H9 (cell line): ENCODE measurements around the gene LRP1B. TPM values are rescaled to one million over a fixed set of nuclear protein-coding genes. Genes with fewer than 3 reads are reported as not detected.

Experiments used
- DNase-seq: peaks from one replicate; pipeline ENCODE4 v3.0.0-alpha.2; 2017
- H2AFZ ChIP-seq: one replicate; pipeline ENCODE4 v1.6.1; 2013; ENCODE audit warnings: mild to moderate bottlenecking, low read length, control low read depth, moderate library complexity
- H2AK5ac ChIP-seq: 2 replicates; pipeline ENCODE4 v1.6.1; 2013; ENCODE audit warnings: low read length, control low read depth, mixed read lengths; ENCODE audit not compliant: insufficient read length
- H2BK120ac ChIP-seq: one replicate; pipeline ENCODE4 v1.6.1; 2013; ENCODE audit warnings: low read depth, mild to moderate bottlenecking, low read length, control low read depth, inconsistent platforms; ENCODE audit not compliant: poor library complexity, severe bottlenecking
- H2BK12ac ChIP-seq: 2 replicates; pipeline ENCODE4 v1.6.1; 2013; ENCODE audit warnings: low read length, control low read depth, mixed read lengths, low read depth; ENCODE audit not compliant: insufficient read length
- H2BK15ac ChIP-seq: 2 replicates; pipeline ENCODE4 v1.6.1; 2013; ENCODE audit warnings: low read depth, low read length, control low read depth
- H2BK20ac ChIP-seq: one replicate; pipeline ENCODE4 v1.6.1; 2013; ENCODE audit warnings: low read depth, mild to moderate bottlenecking, low read length, control low read depth, inconsistent platforms; ENCODE audit not compliant: poor library complexity, severe bottlenecking
- H2BK5ac ChIP-seq: 2 replicates; pipeline ENCODE4 v1.6.1; 2013; ENCODE audit warnings: low read length, control low read depth, mixed read lengths; ENCODE audit not compliant: insufficient read length
- H3K14ac ChIP-seq: 2 replicates; pipeline ENCODE4 v1.6.1; 2013; ENCODE audit warnings: low read length, control low read depth; ENCODE audit not compliant: insufficient read depth
- H3K18ac ChIP-seq: 2 replicates; pipeline ENCODE4 v1.6.1; 2013; ENCODE audit warnings: low read depth, mild to moderate bottlenecking, mixed read lengths, low read length, control low read depth; ENCODE audit not compliant: insufficient read length
- H3K23ac ChIP-seq: 2 replicates; pipeline ENCODE4 v1.6.1; 2013; ENCODE audit warnings: low read length, control low read depth, mixed read lengths, low read depth; ENCODE audit not compliant: insufficient read length
- H3K23me2 ChIP-seq: 2 replicates; pipeline ENCODE4 v1.6.1; 2013; ENCODE audit warnings: low read depth, mild to moderate bottlenecking, mixed read lengths, low read length, control low read depth; ENCODE audit not compliant: insufficient read length, poor library complexity, severe bottlenecking
- H3K27ac ChIP-seq: 2 replicates; pipeline ENCODE4 v1.5.1; 2013; ENCODE audit warnings: low read length, control low read depth, mixed read lengths, low read depth; ENCODE audit not compliant: insufficient read length
- H3K27me3 ChIP-seq: 2 replicates; pipeline ENCODE4 v1.6.1; 2013; ENCODE audit warnings: low read length, control low read depth, inconsistent platforms; ENCODE audit not compliant: insufficient read depth
- H3K4ac ChIP-seq: 2 replicates; pipeline ENCODE4 v1.6.1; 2013; ENCODE audit warnings: low read depth, mild to moderate bottlenecking, control low read depth, inconsistent platforms, low read length, moderate library complexity
- H3K4me1 ChIP-seq: 2 replicates; pipeline ENCODE4 v1.6.1; 2013; ENCODE audit warnings: low read length, control low read depth, inconsistent platforms; ENCODE audit not compliant: insufficient read depth
- H3K4me2 ChIP-seq: 2 replicates; pipeline ENCODE4 v1.6.1; 2013; ENCODE audit warnings: low read length, control low read depth, mixed read lengths; ENCODE audit not compliant: insufficient read length, insufficient read depth
- H3K56ac ChIP-seq: 2 replicates; pipeline ENCODE4 v1.6.1; 2013; ENCODE audit warnings: low read depth, mild to moderate bottlenecking, mixed read lengths, low read length, control low read depth; ENCODE audit not compliant: insufficient read length
- H3K79me1 ChIP-seq: 2 replicates; pipeline ENCODE4 v1.6.1; 2013; ENCODE audit warnings: low read depth, mild to moderate bottlenecking, moderate library complexity, low read length, control low read depth, inconsistent platforms; ENCODE audit not compliant: insufficient read depth, poor library complexity, severe bottlenecking
- H3K79me2 ChIP-seq: 2 replicates; pipeline ENCODE4 v1.6.1; 2013; ENCODE audit warnings: low read length, control low read depth, inconsistent platforms; ENCODE audit not compliant: insufficient read depth
- H3K9ac ChIP-seq: 2 replicates; pipeline ENCODE4 v1.6.1; 2013; ENCODE audit warnings: low read length, control low read depth, mixed read lengths; ENCODE audit not compliant: insufficient read length; ENCODE audit errors: extremely low read depth
- H3K9me3 ChIP-seq: one replicate; pipeline ENCODE4 v1.6.1; 2013; ENCODE audit warnings: low read depth, low read length, inconsistent platforms; ENCODE audit not compliant: control insufficient read depth
- H3T11ph ChIP-seq: one replicate; pipeline ENCODE4 v1.6.1; 2013; ENCODE audit warnings: mild to moderate bottlenecking, low read length, control low read depth, inconsistent platforms
- H4K20me1 ChIP-seq: one replicate; pipeline ENCODE4 v1.6.1; 2013; ENCODE audit not compliant: control insufficient read depth, insufficient read length, insufficient read depth
- H4K5ac ChIP-seq: 2 replicates; pipeline ENCODE4 v1.6.1; 2013; ENCODE audit warnings: low read depth, mild to moderate bottlenecking, mixed read lengths, low read length, control low read depth; ENCODE audit not compliant: insufficient read length
- H4K8ac ChIP-seq: replicated peaks from 2 replicates; pipeline ENCODE4 v1.6.1; 2013; ENCODE audit warnings: low read length, control low read depth, mixed read lengths, low read depth; ENCODE audit not compliant: insufficient read length
- H4K91ac ChIP-seq: 2 replicates; pipeline ENCODE4 v1.6.1; 2013; ENCODE audit warnings: low read depth, mild to moderate bottlenecking, moderate library complexity, mixed read lengths, low read length, control low read depth; ENCODE audit not compliant: insufficient read length
- H3K27ac Mint-ChIP-seq, 3 experiments: 2 replicates in 2 of 3; 3 replicates in 1 of 3; pipeline ENCODE4 v1.8.0; 2020 to 2021; ENCODE audit warnings: mixed read lengths in 3 of 3, mild to moderate bottlenecking in 1 of 3, moderate library complexity in 1 of 3
- H3K27me3 Mint-ChIP-seq: 2 replicates; pipeline ENCODE4 v1.8.0; 2021; ENCODE audit warnings: low read depth, mild to moderate bottlenecking, moderate library complexity, mixed read lengths
- H3K36me3 Mint-ChIP-seq, 3 experiments: 2 replicates in 2 of 3; 3 replicates in 1 of 3; pipeline ENCODE4 v1.8.0; 2020 to 2021; ENCODE audit warnings: low read depth in 3 of 3, mixed read lengths in 3 of 3; ENCODE audit not compliant: insufficient read depth in 1 of 3
- H3K4me1 Mint-ChIP-seq, 2 experiments: 2 replicates each; pipeline ENCODE4 v1.8.0; 2020; ENCODE audit warnings: mixed read lengths in 2 of 2
- H3K4me3 Mint-ChIP-seq, 2 experiments: 2 replicates in 1 of 2; 3 replicates in 1 of 2; pipeline ENCODE4 v1.8.0; 2020 to 2021; ENCODE audit warnings: mild to moderate bottlenecking in 2 of 2, mixed read lengths in 2 of 2, moderate library complexity in 1 of 2
- H3K9me3 Mint-ChIP-seq, 2 experiments: 2 replicates in 1 of 2; 3 replicates in 1 of 2; pipeline ENCODE4 v1.8.0; 2020; ENCODE audit warnings: mild to moderate bottlenecking in 2 of 2, mixed read lengths in 2 of 2, moderate library complexity in 1 of 2
- WGBS: extraction: QIAGEN DNeasy Blood & Tissue Kit; methylation state at CpG from one replicate; pipeline ENCODE4 v1.1.7; 2013; ENCODE audit warnings: missing lambda C conversion rate, low lambda C conversion rate, mixed read lengths; ENCODE audit not compliant: insufficient read length; ENCODE audit errors: extremely low coverage; 5-methylcytosine and 5-hydroxymethylcytosine counted together
- total RNA-seq: library from RNA; stranded (reverse); gene quantifications from 2 replicates; pipeline ENCODE4 v1.2.1, GENCODE V29; 2021
- TF ChIP-seq, protein P1 (sequence below): fragments of 200-600 bp; sonication (generic); conservative IDR thresholded peaks from 3 replicates; pipeline ENCODE4 v1.8.0; 2021; ENCODE audit warnings: antibody characterized with exemption, mild to moderate bottlenecking

LRP1B gene
- total RNA-seq, 1 experiment from 2014 or later = not detected

DNA sequence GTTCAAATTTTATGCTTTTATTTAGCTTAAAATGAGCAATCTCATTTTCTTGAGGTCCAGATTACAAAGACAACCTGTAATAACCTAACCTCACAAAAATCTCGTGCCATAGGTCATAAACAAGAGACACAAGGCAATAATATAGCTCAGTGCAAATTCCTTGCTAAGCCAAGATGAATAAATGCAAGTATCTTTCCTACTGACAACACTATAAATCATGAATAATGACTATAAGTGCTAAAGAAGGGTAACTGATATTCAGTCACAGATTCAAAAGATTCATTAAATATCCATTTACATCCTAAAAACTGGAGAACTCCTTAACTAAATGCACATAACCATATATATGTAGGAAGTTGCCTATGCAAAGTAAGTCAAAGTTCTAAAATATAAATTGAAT lies 1641.6 kb downstream of the LRP1B start:
- no CpG with 5 or more reads among the region's 1 CpG for WGBS
- no peak overlapping the region for H3K27ac Mint-ChIP-seq

More for the DNA sequence above, 1641.6 kb downstream of the LRP1B start:
- Histone ChIP-seq H3K4ac (no peak overlapping the region), H3K9ac (no peak overlapping the region), H3K56ac (no peak overlapping the region), H3K18ac (no peak overlapping the region), H3K79me1 (no peaks in the 10 kb centered on the region), H2BK120ac (no peak overlapping the region), H3K4me1 (no peaks in the 10 kb centered on the region), H3K4me2 (no peak overlapping the region), H4K5ac (no peak overlapping the region), H2BK20ac (no peak overlapping the region), H3K9me3 (no peaks in the 10 kb centered on the region), H3K79me2 (no peaks in the 10 kb centered on the region), H2BK15ac (no peak overlapping the region), H4K91ac (no peak overlapping the region), H4K8ac (no peak overlapping the region), H2BK12ac (no peak overlapping the region), H3T11ph (no peak overlapping the region), H3K14ac (no peak overlapping the region), H2AFZ (no peak overlapping the region), H2AK5ac (no peak overlapping the region), H3K27ac (no peak overlapping the region), H2BK5ac (no peak overlapping the region), H4K20me1 (no peaks in the 10 kb centered on the region), H3K23me2 (no peaks in the 10 kb centered on the region), H3K27me3 (no peaks in the 10 kb centered on the region), H3K23ac (no peak overlapping the region)
- Mint-ChIP-seq H3K4me1 (no peaks in the 10 kb centered on the region; a peak in 1 of 4 replicates), H3K36me3 (no peaks in the 10 kb centered on the region), H3K27me3 (no peaks in the 10 kb centered on the region), H3K9me3 (no peaks in the 10 kb centered on the region), H3K4me3 (no peak overlapping the region)
- TF ChIP-seq, protein P1, sequence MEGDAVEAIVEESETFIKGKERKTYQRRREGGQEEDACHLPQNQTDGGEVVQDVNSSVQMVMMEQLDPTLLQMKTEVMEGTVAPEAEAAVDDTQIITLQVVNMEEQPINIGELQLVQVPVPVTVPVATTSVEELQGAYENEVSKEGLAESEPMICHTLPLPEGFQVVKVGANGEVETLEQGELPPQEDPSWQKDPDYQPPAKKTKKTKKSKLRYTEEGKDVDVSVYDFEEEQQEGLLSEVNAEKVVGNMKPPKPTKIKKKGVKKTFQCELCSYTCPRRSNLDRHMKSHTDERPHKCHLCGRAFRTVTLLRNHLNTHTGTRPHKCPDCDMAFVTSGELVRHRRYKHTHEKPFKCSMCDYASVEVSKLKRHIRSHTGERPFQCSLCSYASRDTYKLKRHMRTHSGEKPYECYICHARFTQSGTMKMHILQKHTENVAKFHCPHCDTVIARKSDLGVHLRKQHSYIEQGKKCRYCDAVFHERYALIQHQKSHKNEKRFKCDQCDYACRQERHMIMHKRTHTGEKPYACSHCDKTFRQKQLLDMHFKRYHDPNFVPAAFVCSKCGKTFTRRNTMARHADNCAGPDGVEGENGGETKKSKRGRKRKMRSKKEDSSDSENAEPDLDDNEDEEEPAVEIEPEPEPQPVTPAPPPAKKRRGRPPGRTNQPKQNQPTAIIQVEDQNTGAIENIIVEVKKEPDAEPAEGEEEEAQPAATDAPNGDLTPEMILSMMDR = no peak
- DNase-seq = no peak
